Activated naive CD4-positive, alpha-beta T cell treated with Interleukin-2 at 50 U/mL for 16 hours (primary cell): ENCODE data around the gene TAOK1.
"Not testable (repeated sequence)": the region's sequence is repeated elsewhere in the genome, so short reads cannot be mapped to it uniquely, and the experiment has no call there.

Experiments
- DNase-seq: peaks from one replicate; pipeline ENCODE4 v3.0.0-alpha.2; 2020

The TAOK1 gene

DNA sequence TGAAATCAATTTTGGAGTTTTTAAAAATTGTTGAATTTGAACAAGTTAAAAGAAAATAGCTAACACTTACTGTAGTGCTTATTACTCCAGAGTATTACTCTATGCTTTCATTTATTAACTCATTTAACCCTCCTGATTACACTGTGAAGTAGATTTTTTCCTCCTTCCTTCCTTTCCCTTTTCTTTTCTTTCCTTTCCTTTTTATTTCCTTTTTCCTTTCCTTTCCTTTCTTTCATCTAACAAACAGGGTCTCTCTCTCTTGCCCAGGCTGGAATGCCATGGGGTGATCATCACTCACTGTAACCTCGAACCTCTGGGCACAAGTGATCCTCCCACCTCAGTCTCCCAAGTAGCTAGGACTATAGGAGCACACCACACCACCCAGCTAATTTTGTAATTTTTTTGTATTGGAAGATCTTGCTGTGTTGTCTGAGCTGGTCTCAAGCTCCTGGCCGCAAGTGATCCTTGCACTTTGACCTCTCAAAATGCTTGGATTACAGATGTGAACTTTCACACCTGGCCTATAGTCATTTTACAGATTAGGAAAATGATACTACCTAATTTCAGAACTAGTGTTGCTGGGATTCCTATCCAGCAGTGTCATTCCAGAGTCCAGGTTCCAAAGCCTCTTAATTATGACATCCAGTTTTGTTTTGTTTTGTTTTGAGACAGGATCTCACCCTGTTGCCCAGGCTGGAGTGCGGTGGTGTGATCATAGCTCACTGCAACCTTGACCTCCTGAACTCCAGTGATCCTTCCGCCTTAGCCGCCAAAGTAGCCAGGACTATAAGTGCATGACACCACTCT lies 59.9 kb downstream of the TAOK1 start:
- DNase-seq: no peak

DNA sequence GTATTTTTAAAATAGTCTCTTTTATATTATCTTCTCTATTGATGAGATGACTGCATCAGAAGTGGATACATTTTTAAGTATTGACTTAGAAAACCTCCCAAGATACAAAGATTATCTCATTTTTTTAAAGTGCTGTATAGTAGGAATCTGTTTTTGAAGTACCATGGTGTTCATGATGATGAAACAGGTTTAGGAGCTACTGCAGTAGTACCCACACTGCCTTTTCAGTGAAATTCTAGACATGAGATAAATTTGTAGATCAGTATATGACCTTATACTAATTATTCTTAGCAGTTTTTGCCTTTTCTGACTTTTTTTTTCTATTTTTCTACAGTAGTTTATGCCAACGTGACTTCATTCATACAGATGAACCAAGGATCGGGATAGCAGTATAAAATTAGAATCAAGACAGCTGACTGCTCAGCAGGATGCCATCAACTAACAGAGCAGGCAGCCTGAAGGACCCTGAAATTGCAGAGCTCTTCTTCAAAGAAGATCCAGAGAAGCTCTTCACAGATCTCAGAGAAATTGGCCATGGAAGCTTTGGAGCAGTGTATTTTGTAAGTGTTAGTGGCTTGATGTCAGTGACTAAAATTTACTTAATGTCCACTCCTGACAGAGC lies 61.1 kb downstream of the TAOK1 start:
- DNase-seq: no peak

DNA sequence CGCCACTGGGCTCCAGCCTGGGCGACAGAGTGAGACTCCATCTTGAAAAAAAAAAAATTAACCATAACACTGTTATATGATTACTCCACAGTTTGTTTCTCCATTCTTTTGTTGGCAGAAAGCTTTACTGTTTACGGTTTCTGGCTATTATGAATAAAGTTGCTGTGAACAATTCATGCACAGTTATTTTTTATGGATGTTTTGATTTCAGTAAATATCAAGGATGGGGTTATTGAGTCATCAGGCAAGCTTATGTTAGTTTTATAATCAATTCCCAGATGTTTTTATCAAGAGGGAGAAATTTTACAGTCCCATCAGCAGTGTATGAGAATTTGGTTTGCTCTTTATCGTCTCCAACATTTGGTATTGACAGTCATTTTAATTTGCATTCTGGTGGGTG lies 67.9 kb downstream of the TAOK1 start:
- DNase-seq: no peak

DNA sequence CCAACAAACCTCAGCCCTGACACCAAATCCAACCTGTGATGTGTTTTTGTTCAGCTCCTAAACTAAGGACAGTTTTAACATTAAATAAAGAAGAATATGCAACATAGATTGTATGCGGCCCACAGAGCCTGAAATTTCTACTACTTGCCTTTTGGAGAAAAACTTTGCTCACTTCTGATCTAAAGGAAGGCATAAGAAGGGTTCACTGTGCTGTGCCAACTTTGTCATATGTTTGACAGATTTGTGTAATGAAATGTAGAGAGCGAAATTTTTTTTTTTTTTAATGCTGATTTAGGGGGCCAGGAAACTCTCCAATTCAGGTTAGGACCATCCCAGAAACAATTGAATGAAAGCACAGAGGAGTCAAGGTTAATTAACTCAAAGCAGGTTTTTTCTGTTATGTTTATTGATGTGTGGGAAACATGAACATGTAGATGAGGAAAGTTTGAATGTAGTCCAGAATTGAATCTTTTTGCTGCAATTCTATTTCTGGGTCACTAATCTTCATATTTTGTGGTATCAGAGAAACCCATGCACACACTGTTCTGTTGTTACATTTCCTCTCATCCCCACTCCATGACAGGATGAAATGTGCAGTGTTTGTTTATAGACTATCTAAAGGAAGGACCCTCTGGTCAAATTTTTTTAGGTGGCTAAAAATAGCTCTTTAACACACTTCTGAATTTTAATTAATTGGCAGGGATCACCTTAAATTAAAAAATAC lies 71.5 kb downstream of the TAOK1 start:
- DNase-seq: no peak

DNA sequence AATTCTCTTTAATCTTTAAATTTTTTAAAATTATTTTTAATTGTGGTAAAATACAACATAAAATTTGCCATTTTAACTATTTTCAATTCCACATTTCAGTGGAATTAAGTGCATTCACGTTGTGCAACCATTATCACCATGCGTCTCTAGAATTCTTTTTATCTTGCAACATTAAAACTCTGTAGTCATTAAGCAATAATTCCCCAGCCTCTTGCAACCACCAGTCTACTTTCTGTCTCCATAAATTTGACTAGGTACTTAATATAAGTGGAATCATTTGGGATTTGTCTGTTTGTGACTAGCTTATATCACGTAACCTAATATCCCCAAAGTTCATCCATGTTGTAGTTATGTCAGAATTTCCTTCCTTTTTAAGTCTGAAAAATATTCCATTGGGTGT lies 79.1 kb downstream of the TAOK1 start:
- no peak for DNase-seq

DNA sequence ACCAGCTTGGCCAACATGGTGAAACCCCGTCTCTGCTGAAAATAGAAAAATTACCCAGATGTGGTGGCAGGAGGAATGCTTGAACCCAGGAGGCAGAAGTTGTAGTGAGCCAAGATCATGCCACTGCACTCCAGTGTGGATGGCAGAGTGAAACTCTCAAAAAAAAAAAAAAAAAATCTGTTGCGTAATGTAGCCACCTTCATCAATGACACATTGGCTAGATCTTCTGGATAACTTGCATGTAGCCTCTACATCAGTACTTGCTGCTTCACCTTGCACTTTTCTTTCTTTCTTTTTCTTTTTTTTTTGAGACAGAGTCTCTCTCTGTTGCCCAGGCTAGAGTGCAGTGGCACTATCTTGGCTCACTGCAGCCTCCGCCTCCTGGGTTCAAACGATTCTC lies 83.3 kb downstream of the TAOK1 start:
- DNase-seq: not testable (repeated sequence)

DNA sequence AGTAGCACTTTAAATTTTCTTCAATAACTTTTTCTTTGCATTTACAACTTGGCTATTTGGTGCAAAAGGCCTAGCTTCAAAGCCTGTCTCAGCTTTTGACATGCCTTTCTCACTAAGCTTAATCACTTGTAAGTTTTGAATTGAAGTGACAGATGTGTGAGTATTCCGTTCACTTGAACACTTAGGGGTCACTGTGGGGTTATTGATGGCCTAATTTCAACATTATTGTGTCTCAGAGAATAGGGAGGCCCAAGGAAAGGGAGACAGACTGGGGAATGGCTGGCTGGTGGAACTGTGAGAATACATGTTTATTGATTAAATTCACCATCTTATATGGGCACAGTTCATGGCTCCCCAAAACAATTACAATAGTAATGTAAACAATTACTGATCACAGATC lies 84.1 kb downstream of the TAOK1 start:
- no peak for DNase-seq

DNA sequence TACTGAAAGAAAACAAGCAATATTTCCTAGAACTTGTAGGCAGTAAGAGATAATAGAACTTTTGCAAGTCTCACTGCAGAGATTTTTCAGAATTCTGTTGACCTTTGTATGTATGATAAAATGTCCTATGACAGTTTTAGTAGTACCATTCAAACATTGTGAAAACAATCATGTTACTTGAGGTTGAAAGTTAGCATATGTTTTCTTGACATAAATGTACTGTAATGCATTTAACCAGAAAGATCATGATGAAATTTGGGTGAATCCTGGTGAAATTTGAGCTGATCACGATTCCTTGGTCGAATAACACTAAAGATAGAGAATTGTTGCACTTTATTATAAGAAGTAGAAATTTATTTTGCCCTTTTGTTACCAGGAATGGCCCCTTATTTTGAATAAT lies 85.7 kb downstream of the TAOK1 start:
- DNase-seq: no peak

DNA sequence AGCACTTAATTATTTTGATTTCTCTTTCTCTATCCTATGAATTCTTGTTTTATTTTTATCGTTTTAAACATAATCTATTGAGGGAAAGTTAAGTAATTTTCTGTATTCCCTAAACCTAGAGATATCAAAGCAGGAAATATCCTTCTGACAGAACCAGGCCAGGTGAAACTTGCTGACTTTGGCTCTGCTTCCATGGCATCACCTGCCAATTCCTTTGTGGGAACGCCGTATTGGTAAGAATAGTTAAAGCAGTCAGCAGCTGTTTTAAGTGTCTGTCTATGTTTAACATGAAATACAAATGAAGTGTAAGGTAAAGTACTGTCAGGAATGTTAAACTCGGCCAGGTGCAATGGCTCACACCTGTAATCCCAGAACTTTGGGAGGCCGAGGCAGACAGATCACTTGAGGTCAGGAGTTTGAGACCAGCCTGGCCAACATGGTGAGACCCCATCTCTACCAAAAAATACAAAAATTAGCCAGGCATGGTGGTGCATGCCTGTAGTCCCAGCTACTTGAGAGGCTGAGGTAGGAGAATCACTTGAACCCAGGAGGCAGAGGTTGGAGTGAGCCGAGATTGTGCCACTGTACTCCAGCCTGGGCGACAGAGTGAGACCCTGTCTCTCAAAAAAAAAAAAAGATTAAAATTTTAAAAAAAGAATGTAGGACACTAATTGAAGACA lies 90.2 kb downstream of the TAOK1 start:
- DNase-seq: not testable (repeated sequence)

DNA sequence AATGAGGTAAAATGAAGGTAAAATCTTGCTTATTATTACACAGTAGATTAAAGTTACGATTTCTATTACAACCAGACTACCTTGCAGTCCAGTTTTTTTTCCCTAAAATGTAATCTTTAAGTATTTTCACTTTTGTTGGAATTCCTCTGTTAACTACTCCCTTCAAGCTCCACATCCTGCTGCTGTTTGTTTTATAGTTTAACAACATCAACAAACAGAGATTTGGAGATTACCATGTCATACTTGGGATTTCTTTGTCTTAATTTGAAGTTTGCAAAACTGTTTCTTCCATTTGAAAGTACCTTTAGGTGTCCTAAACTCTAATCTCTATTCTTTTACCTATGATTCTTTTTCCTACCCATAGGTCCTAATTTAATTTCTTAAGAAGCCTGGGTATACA lies 93.3 kb downstream of the TAOK1 start:
- no peak for DNase-seq

DNA sequence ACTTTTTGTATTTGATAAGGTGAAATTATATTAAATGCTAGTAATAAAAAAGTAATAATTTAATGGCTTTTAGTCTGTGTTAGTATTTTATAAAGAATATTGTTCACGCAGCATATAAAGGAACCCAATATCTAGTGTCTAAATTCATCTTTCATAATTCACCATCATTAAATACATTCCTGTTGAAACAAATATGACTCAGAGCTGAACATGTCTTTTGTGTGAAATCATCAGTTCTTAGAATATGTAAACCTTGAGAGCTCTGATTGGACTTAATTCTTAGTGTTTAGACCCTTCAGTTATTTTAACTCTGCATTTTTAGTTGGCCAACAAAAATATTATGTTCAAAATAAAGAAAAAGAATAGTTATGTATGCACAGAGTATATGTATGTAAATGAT lies 104.8 kb downstream of the TAOK1 start:
- no peak for DNase-seq

DNA sequence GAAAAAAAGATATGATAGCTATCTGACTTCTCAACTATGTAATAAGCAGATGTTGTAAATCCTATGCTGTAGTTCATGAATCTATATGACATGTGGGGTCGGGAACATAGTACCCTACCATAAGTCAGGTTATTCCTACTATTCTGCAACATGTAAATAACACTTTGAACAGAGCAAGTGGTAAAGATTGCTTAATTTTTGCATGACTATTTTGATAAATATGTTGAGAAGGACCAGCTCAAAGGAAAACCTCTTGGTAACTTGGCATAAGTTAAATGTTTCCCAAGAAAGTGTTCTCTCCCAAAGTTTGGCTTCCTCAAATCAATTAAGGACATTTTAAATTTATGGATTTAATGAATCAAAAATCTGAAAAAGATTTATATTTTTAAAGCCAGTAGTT lies 114.5 kb downstream of the TAOK1 start:
- no peak for DNase-seq

DNA sequence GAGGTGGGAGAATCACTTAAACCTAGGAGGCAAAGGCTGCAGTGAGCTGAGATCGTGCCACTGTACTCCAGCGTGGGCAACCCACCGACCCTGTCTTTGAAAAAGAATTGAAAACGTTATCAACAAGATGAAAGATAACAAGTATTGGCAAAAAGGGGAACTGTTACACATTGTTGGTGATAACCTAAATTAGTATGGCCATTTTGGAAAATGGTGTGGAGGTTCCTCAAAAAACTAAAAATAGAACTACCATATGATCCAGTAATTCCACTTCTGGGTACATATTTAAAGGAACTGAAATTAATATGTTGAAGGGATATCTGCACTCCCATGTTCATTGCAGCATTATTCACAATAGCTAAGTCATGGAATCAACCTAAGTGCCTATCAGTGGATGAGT lies 115.7 kb downstream of the TAOK1 start:
- DNase-seq: no peak

DNA sequence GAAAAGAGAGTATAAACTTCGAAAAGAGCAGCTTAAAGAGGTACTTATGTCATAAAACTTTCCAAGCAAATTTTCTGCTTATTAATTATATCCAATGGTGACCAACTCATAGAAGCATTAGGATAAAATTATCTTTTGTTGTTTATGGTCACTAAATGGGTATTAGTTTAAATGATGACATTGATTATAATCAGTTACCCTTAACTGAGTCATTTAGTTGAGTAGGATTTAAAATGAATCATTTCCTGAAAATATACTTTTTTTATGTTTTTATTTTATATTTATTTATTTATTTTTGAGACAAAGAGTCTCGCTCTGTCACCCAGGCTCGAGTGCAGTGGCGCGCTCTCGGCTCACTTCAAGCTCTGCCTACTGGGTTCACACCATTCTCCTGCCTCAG lies 120.8 kb downstream of the TAOK1 start:
- no peak for DNase-seq

DNA sequence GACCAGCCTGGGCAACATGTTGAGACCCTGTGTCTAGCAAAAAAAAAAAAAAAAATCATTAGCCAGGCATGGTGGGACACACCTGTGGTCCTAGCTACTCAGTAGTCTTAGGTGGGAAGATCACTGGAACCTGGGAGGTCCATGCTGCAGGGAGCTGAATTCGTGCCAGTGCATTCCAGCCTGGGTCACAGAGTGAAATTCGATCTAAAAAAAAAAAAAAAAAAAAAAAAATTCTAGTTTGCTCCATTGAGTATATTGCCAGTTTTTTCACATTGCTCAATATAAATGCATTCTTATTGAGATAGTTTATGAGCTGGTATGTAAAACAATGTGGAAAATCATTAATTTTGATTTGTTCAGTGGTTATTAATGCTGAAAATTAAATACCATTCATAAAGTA lies 124.6 kb downstream of the TAOK1 start:
- no peak for DNase-seq

DNA sequence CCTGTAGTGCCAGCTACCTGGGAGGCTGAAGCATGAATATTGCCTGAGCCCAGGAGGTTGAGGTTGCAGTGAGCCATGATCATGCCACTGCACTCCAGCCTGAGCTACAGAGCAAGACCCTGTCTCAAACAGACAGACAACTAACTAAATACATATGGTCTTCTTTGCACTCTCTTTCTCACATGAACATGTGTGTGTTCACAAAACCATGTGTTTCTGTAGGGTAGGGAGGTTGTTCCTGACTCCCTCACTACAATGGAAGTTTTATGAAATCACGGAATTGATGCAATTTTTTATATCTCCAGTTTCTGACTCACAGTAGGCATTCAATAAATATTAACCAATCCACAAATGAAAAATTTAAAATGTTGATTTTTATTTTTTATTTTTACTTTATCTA lies 128.2 kb downstream of the TAOK1 start:
- DNase-seq: no peak

DNA sequence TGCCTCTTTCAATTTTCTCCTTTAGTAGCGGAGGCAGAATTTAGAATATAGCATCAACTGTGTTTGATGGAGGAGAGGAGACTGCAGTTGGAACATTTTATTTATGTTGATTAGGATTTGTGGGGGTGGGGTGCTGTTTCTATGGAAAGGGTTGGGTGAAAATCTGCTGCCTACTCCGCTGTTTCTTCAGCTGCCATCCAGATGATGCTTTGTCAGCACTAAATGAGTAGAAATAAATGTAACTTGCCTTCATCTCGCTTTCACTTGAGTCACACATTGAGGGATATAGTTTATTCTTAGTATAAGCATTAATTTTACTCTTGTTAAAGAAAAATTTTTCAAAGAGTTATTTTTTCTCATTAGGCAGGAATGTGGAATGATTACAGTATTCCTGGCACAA lies 134.5 kb downstream of the TAOK1 start:
- DNase-seq: no peak

DNA sequence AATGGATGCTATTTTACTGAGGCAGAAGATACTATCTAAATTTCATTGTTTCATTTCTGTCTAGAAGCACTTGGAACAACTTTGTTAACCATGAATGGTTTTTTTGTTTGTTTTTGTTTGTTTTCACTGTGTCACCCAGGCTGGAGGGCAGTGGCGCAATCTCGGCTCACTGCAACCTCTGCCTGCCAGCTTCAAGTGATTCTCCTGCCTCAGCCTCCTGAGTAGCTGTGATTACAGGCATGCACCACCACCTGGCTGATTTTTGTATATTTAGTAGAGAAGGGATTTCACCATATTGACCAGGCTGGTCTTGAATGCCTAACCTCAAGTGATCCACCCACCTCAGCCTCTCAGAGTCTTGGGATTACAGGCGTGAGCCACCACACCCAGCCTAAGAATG lies 136.2 kb downstream of the TAOK1 start:
- DNase-seq: no peak

DNA sequence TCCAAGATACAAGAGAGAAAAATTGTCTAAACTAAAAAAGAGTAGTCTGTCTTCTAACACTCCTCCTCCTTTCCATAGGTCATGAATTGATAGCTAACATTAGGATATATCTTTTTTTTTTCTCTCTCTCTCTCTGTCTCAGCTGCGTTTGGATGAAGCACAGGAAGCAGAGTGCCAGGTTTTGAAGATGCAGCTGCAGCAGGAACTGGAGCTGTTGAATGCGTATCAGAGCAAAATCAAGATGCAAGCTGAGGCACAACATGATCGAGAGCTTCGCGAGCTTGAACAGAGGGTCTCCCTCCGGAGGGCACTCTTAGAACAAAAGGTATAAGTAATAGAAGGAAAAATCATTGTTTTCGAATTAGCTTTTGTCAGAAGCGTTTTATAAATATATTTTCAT lies 143.8 kb downstream of the TAOK1 start:
- DNase-seq: no peak

DNA sequence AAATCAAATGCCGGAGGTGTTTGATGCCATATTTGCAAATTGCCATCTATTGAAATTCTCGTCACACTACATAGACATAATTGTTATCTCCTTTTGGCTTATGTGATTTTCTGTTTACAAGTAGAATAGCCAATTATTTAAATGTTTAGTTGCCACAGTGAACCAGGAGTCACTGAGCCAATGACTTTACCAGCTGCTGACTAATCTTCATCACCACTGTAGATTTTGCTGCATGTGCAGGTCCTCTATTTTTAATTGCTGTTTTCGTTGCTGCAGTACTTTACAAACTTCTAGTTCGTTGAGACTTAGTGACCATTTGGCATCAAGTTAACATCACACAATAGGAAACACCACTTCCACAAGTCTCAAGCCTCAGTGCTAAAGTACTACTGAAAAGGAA lies 153.9 kb downstream of the TAOK1 start:
- no peak for DNase-seq

DNA sequence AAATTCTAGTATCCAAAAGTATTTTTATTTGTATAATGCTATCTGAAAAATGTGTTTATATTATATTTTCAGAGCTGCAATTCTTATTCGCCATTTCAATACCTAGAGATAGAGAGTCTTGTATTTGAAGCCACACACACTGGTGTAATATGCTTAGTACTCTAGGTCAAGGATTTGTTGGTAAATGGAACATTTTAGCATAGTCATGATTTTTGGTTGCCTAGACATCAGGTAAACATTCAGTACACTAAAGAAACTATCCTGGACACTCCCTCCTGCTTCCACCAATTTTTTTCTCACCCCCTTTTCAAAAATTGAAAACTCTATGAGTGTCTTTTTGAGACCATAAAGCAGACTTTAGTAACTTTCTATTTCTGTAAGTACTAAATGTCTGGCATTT lies 155.9 kb downstream of the TAOK1 start:
- no peak for DNase-seq

DNA sequence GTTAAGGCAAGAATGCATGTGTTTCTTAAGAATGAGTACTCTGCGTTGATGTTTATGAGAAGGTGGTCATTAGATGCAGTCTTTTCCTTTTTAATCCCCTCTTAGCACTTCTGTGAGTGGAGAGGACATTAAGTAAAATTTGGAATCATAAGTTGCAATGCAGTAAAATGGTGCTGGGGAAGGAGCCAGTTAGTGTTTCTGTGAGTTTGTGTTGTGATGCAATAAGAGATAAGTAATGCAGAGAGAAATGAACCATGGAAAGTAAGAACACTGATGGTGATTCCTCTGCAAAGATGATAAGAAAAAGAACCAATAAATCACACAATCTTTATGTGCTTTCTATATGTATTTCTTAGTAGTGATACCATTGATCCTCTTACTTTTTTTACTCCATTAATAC lies 156.7 kb downstream of the TAOK1 start:
- no peak for DNase-seq

DNA sequence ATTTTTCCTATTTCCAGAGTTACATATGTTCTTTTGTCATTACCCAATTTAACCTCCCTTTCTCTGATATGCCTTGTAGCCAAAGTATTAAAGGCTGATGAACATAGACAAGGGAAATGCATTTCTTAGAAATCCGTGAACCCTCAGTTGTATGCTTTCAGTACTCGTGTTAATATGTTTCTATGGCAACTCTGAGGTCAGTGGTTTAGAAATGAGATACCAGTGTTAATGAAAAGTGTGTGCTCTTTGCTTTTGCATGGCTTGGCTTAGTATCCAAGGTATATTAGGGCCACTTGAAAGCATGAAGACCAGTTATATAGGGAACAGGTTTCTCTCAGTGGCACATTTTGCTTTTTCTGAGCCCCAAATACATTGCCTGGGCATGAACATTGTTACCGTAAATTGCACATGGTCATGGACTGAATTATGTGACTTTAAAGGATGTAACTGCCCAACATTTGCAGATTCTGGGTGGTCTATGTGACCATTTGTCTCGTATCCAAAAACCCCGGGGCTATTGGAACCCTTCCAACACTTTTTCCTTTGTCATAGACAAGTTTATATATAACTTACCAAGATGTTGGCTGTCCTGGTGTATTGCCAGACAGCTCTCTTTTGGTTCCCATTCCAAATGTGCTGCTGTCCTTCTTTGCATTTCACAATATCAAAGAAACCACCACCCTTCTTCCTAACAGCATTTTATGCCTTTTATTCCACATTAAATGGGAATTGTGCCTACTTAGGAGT lies 159.2 kb downstream of the TAOK1 start:
- DNase-seq: no peak
